Gastroesophageal sphincter (tissue), 3 donors: ENCODE data around the gene LPP.

Experiments used
- CTCF ChIP-seq, 4 experiments: fragments of 200-600 bp in 2 of 4; fragments of 450-650 bp in 2 of 4; sonication (generic) in 1 of 4; IDR thresholded peaks; one replicate each; pipeline ENCODE4 v1.5.1; 2017 to 2019; ENCODE audit warnings: antibody characterized with exemption in 4 of 4, mild to moderate bottlenecking in 2 of 4, moderate library complexity in 2 of 4
- POLR2A ChIP-seq, 2 donors: fragments of 450-650 bp; IDR thresholded peaks; one replicate each; pipeline ENCODE4 v1.6.1; 2017; ENCODE audit warnings: antibody characterized with exemption in 2 of 2, mild to moderate bottlenecking in 2 of 2, moderate library complexity in 1 of 2
- POLR2AphosphoS5 ChIP-seq: sonication (generic); formaldehyde crosslinking; IDR thresholded peaks from one replicate; pipeline ENCODE4 v1.6.1; 2017; ENCODE audit warnings: antibody characterized with exemption

- TF ChIP-seq CTCF (IDR thresholded peaks at IDR 0.05) (no peak), POLR2A (IDR thresholded peaks at IDR 0.05) (no peak), POLR2AphosphoS5 (no peak)
Observed at GRCh38 chr3:188176884-188177283, 22.9 kb downstream of the LPP start.
